ENCODE data around the gene RUNX1.

The RUNX1 gene

DNA sequence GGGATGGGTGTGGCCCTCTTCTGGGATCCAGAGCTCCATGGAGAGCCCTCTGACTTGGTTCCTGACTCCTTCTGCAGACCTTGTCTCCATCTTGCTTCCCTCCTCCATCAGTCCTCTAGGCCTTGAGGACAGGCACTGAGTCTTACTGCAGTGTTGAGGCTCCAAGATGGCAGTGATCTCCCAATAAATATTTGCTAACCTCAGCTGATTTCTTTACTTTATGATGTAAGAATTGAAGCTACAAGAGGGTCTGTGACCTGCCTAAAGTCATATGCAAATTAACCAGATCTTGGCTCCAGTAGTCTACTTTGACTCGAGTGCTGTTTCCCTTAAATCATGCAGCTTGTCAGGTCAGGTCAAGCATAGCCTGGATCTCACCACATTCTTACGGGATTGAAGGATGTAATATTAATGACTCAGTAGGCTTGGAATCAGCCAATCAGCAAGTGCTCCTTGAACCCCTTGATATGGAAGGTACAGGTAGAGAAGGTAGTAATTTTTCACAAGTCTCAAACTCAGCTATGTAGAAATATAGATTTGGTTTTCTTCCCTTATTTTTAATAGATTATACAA is 287.3 kb downstream of the RUNX1 start:
- no peaks in the 10 kb centered on the region for H3K9me3 ChIP-seq (ENCODE audit: control insufficient read depth, low read length)
- no peaks in the 10 kb centered on the region for H3K27me3 ChIP-seq (ENCODE audit: control insufficient read depth, insufficient read depth, low read length)
- no peaks in the 10 kb centered on the region for H3K4me1 ChIP-seq (ENCODE audit: control insufficient read depth, insufficient read depth, low read length)
- no peak overlapping the region for H3K9ac ChIP-seq (ENCODE audit: low read length)
- H3K36me3 ChIP-seq (ENCODE audit: control insufficient read depth, insufficient read depth, low read length) = no peaks in the 10 kb centered on the region
- H3K4me3 ChIP-seq (ENCODE audit: low read length) = no peak overlapping the region

- no peak overlapping the region for H3K4me3 ChIP-seq (ENCODE audit: low read length)
- no peaks in the 10 kb centered on the region for H3K4me1 ChIP-seq (ENCODE audit: control insufficient read depth, insufficient read depth, low read length)
- no peaks in the 10 kb centered on the region for H3K27me3 ChIP-seq (ENCODE audit: control insufficient read depth, insufficient read depth, low read length)
- no peaks in the 10 kb centered on the region for H3K9me3 ChIP-seq (ENCODE audit: control insufficient read depth, low read length)
- no peaks in the 10 kb centered on the region for H3K36me3 ChIP-seq (ENCODE audit: control insufficient read depth, insufficient read depth, low read length)
- no peak overlapping the region for H3K9ac ChIP-seq (ENCODE audit: low read length)
Measured at GRCh38 chr21:34754690-34755647, 294.1 kb downstream of the RUNX1 start.

DNA sequence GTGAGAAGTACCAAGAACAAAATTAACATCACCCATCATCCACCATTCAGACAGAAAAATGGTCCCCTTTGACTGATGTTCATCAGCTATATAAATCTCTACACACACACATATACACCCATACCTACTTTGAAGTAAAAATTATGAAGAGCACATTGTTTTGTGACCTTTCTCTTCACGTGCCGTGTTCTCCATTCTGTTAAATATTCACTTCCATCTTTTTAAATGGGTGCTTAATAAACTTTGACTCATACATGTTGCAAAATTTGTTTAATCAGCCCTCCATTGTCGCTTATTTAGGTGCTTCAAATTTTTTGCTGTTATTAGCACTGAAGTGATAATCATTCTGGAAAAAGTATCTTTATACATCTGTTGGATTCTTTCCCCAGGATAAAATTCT is 300.2 kb downstream of the RUNX1 start:
- H3K4me1 ChIP-seq (ENCODE audit: control insufficient read depth, insufficient read depth, low read length) = peaks cover 21% of the 10 kb centered on the region
- H3K9me3 ChIP-seq (ENCODE audit: control insufficient read depth, low read length) = no peaks in the 10 kb centered on the region
- no peaks in the 10 kb centered on the region for H3K36me3 ChIP-seq (ENCODE audit: control insufficient read depth, insufficient read depth, low read length)
- H3K27me3 ChIP-seq (ENCODE audit: control insufficient read depth, insufficient read depth, low read length) = no peaks in the 10 kb centered on the region
- no peak overlapping the region for H3K4me3 ChIP-seq (ENCODE audit: low read length)
- no peak overlapping the region for H3K9ac ChIP-seq (ENCODE audit: low read length)

DNA sequence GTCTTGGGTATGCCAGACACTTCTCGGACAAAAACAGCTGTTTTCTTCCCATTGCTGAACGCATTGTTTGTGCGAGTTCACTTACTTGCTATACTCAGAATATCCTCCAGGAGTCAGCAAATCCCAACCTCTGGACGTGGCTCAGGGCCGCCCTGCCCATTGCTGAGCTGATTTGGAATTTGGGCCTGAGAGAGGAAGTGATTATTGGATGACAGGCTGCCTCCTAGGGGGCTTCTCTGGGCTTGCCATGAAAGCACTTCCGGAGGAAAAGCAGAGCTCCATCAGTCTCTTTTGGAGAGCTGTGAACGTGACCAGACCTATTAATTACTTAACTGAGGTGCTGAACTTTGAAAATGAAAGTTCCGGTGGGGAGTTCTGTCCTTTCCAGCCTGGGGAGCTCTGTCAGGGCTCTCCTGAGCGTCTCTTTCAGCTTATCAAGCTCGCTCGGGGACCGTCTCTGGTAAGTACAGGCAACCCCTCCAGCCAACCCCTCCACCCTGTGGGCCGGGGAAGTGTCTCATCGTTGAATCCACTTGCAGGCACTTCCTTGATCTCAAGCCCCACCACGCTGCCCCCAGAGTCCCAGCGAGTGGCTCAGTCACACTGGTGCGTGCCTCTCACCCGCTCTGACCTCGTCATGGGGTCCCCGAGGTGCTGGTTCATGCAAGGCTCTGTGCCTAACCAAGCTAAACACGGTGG is 303.4 kb downstream of the RUNX1 start:
- Histone ChIP-seq H3K9me3 (ENCODE audit: control insufficient read depth, low read length) (no peaks in the 10 kb centered on the region), H3K4me1 (ENCODE audit: control insufficient read depth, insufficient read depth, low read length) (peaks cover 29% of the 10 kb centered on the region), H3K9ac (ENCODE audit: low read length) (peak overlapping the region; percentile 61), H3K27me3 (ENCODE audit: control insufficient read depth, insufficient read depth, low read length) (no peaks in the 10 kb centered on the region), H3K36me3 (ENCODE audit: control insufficient read depth, insufficient read depth, low read length) (no peaks in the 10 kb centered on the region), H3K4me3 (ENCODE audit: low read length) (peak overlapping the region; percentile 37)

DNA sequence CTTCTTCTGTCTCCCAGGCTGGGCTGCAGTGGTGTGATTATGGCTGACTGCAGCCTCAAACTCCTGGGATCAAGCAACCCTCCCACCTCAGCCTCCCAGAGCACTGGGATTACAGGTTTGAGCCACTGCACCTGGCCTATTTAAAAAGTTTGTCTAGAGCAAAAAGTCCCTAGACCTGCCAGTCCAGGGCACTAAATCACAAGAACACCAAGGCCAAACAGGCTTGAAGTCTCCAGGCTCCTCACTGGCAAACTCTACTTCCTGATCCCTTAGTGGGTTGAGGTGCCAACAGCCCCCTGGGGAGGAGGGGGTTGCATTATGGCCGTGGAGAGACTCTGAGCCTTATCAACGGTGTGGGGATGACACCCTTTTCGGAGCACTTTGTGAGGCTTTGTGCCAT is 304.3 kb downstream of the RUNX1 start:
- Histone ChIP-seq H3K36me3 (ENCODE audit: control insufficient read depth, insufficient read depth, low read length) (no peaks in the 10 kb centered on the region), H3K9me3 (ENCODE audit: control insufficient read depth, low read length) (no peaks in the 10 kb centered on the region), H3K9ac (ENCODE audit: low read length) (peak overlapping the region; percentile 61)

DNA sequence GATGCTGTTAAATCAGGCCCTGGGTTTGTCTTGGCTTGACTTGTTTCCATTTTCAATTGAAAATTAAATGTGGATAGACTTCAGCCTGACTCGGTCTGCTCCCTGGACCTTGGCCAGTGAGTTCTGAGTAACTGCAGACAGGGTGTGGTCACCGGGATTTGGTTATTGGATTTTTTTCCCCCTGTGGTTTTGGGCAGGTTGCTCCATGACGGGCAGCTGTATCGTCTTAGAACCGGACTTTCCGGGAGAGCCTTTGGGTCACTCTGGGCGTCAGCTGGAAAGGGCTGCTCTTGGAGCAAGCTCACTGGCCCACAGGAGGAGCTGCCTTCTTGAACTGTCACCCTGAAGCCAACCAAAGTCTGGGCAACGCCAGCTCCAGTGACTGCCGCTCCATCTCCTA is 305.3 kb downstream of the RUNX1 start:
- no peak overlapping the region for H3K4me3 ChIP-seq (ENCODE audit: low read length)
- H3K4me1 ChIP-seq (ENCODE audit: control insufficient read depth, insufficient read depth, low read length) = peaks cover 29% of the 10 kb centered on the region
- no peaks in the 10 kb centered on the region for H3K27me3 ChIP-seq (ENCODE audit: control insufficient read depth, insufficient read depth, low read length)
- no peaks in the 10 kb centered on the region for H3K9me3 ChIP-seq (ENCODE audit: control insufficient read depth, low read length)
- no peaks in the 10 kb centered on the region for H3K36me3 ChIP-seq (ENCODE audit: control insufficient read depth, insufficient read depth, low read length)
- no peak overlapping the region for H3K9ac ChIP-seq (ENCODE audit: low read length)

More for the DNA sequence above, 304.3 kb downstream of the RUNX1 start:
- Histone ChIP-seq H3K27me3 (ENCODE audit: control insufficient read depth, insufficient read depth, low read length) (no peaks in the 10 kb centered on the region), H3K4me3 (ENCODE audit: low read length) (no peak overlapping the region), H3K4me1 (ENCODE audit: control insufficient read depth, insufficient read depth, low read length) (peaks cover 29% of the 10 kb centered on the region)

- H3K4me1 ChIP-seq (ENCODE audit: control insufficient read depth, insufficient read depth, low read length) = peaks cover 29% of the 10 kb centered on the region
- no peaks in the 10 kb centered on the region for H3K36me3 ChIP-seq (ENCODE audit: control insufficient read depth, insufficient read depth, low read length)
- H3K4me3 ChIP-seq (ENCODE audit: low read length) = no peak overlapping the region
- no peaks in the 10 kb centered on the region for H3K27me3 ChIP-seq (ENCODE audit: control insufficient read depth, insufficient read depth, low read length)
- H3K9me3 ChIP-seq (ENCODE audit: control insufficient read depth, low read length) = no peaks in the 10 kb centered on the region
- H3K9ac ChIP-seq (ENCODE audit: low read length) = no peak overlapping the region
Measured at GRCh38 chr21:34743285-34743684, 305.8 kb downstream of the RUNX1 start.

- no peaks in the 10 kb centered on the region for H3K27me3 ChIP-seq (ENCODE audit: control insufficient read depth, insufficient read depth, low read length)
- H3K9ac ChIP-seq (ENCODE audit: low read length) = no peak overlapping the region
- H3K4me1 ChIP-seq (ENCODE audit: control insufficient read depth, insufficient read depth, low read length) = peaks cover 19% of the 10 kb centered on the region
- no peaks in the 10 kb centered on the region for H3K9me3 ChIP-seq (ENCODE audit: control insufficient read depth, low read length)
- no peak overlapping the region for H3K4me3 ChIP-seq (ENCODE audit: low read length)
- no peaks in the 10 kb centered on the region for H3K36me3 ChIP-seq (ENCODE audit: control insufficient read depth, insufficient read depth, low read length)
Measured at GRCh38 chr21:34740198-34740597, 308.9 kb downstream of the RUNX1 start.

Data from mucosa of stomach (tissue), 1 donor.